ENCODE data around the gene PFKP.
"Not testable (repeated sequence)": the region's sequence is repeated elsewhere in the genome, so short reads cannot be mapped to it uniquely, and the experiment has no call there.

The PFKP gene

DNA sequence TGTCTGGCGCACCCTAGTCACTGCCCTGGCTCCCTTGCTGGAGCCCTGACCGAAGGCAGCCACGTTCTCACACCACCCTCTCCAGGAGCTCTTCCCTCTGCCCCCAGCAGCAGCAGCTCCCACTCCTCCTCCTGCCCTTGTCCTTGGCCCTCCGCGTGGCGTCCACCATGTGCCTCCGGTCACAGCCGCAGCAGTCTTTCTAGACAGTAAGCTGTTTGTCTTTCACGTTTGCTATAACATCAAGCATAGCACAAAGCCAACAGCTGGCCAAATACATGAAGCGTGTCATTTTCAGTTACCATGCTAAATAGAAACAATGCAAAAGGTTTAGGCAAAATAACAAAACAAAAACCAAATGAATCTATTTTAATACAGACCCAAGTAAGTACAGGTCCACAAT lies 101.9 kb downstream of the PFKP start:
- Histone ChIP-seq H3K4me1 (ENCODE audit: control insufficient read depth, insufficient read depth, low read length) (peaks cover 4% of the 10 kb centered on the region), H3K27ac (ENCODE audit: insufficient read depth, low read depth, low read length, poor library complexity, severe bottlenecking) (no peak overlapping the region), H3K4me3 (ENCODE audit: insufficient read depth, low read depth, low read length) (no peak overlapping the region), H3K27me3 (ENCODE audit: control insufficient read depth, insufficient read depth, low read length, poor library complexity, severe bottlenecking) (no peaks in the 10 kb centered on the region), H3K36me3 (ENCODE audit: control insufficient read depth, insufficient read depth, low read length) (peaks cover 4% of the 10 kb centered on the region), H3K9me3 (ENCODE audit: control insufficient read depth, low read length) (no peaks in the 10 kb centered on the region)
- WGBS, 2 experiments = 95 to 98% methylated on average over 10 of the region's 10 CpGs

DNA sequence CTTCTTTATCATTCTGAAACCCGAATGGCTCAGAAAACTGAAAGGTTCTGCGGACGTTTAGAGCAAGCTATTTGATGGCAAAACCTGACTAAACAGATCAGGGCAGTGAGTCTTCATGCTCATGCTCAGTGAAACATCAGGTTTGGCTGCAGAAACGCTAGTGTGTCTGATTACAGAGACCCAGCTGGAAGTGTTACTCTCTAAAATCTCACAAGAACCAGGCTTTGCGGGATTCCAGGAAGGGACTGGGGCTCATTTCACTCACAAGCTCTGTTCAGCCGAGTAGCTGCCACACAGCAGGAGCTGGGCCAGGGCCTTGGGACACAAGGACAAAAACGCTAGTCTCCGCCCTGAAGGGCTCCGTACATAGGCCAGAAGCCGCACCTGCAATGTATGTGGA lies 102.3 kb downstream of the PFKP start:
- no peaks in the 10 kb centered on the region for H3K27me3 ChIP-seq (ENCODE audit: control insufficient read depth, insufficient read depth, low read length, poor library complexity, severe bottlenecking)
- H3K9me3 ChIP-seq (ENCODE audit: control insufficient read depth, low read length) = no peaks in the 10 kb centered on the region
- peaks cover 4% of the 10 kb centered on the region for H3K36me3 ChIP-seq (ENCODE audit: control insufficient read depth, insufficient read depth, low read length)
- no peak overlapping the region for H3K4me3 ChIP-seq (ENCODE audit: insufficient read depth, low read depth, low read length)
- 89 to 91% methylated on average over 10 of the region's 10 CpGs for WGBS, 2 experiments
- no peak overlapping the region for H3K27ac ChIP-seq (ENCODE audit: insufficient read depth, low read depth, low read length, poor library complexity, severe bottlenecking)
- H3K4me1 ChIP-seq (ENCODE audit: control insufficient read depth, insufficient read depth, low read length) = peaks cover 4% of the 10 kb centered on the region

DNA sequence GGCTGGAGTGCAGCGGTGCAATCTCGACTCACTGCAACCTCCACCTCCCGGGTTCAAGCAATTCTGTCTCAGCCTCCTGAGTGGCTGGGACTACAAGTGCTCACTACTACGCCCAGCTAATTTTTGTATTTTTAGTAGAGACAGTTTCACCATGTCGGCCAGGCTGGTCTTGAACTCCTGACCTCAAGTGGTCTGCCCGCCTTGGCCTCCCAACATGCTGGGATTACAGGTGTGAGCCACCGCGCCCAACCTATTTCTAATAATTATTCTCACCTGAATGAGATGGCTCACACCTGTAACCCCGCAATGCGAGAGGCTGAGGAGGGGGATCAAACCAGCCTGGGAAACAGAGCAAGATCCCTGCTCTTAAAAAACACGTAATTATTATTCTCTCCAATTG lies 104.1 kb downstream of the PFKP start:
- not testable (repeated sequence) for H3K27ac ChIP-seq (ENCODE audit: insufficient read depth, low read depth, low read length, poor library complexity, severe bottlenecking); H3K36me3 ChIP-seq (ENCODE audit: control insufficient read depth, insufficient read depth, low read length); H3K27me3 ChIP-seq (ENCODE audit: control insufficient read depth, insufficient read depth, low read length, poor library complexity, severe bottlenecking); H3K9me3 ChIP-seq (ENCODE audit: control insufficient read depth, low read length); H3K4me1 ChIP-seq (ENCODE audit: control insufficient read depth, insufficient read depth, low read length)
- H3K4me3 ChIP-seq (ENCODE audit: insufficient read depth, low read depth, low read length) = peak overlapping the region; percentile 85
- WGBS, 2 experiments = 92 to 95% methylated on average over 10 to 11 of the region's 11 CpGs

DNA sequence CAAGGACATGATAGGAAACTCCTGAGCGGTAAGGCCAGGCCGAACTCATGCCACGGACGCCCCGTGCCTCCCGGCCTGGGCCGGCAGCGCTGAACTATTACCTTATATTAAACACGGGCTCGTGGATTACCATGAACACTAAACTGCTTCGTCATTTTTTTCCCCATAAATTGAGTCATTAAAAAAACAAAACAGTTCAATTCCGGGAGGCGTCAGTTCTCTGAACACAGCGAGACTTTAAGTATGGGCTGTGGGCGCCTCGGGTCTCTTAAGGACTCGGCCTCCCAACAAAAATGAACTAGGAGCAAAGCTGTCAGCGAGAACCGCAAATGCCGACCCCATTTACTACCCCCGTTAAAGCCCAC lies 104.7 kb downstream of the PFKP start:
- peaks cover 4% of the 10 kb centered on the region for H3K4me1 ChIP-seq (ENCODE audit: control insufficient read depth, insufficient read depth, low read length)
- no peaks in the 10 kb centered on the region for H3K9me3 ChIP-seq (ENCODE audit: control insufficient read depth, low read length)
- H3K36me3 ChIP-seq (ENCODE audit: control insufficient read depth, insufficient read depth, low read length) = peaks cover 1% of the 10 kb centered on the region
- no peak overlapping the region for H3K27ac ChIP-seq (ENCODE audit: insufficient read depth, low read depth, low read length, poor library complexity, severe bottlenecking)
- WGBS, 2 experiments = 9 to 11% methylated on average over 21 of the region's 21 CpGs
- H3K27me3 ChIP-seq (ENCODE audit: control insufficient read depth, insufficient read depth, low read length, poor library complexity, severe bottlenecking) = no peaks in the 10 kb centered on the region
- peak overlapping the region; percentile 85 for H3K4me3 ChIP-seq (ENCODE audit: insufficient read depth, low read depth, low read length)

DNA sequence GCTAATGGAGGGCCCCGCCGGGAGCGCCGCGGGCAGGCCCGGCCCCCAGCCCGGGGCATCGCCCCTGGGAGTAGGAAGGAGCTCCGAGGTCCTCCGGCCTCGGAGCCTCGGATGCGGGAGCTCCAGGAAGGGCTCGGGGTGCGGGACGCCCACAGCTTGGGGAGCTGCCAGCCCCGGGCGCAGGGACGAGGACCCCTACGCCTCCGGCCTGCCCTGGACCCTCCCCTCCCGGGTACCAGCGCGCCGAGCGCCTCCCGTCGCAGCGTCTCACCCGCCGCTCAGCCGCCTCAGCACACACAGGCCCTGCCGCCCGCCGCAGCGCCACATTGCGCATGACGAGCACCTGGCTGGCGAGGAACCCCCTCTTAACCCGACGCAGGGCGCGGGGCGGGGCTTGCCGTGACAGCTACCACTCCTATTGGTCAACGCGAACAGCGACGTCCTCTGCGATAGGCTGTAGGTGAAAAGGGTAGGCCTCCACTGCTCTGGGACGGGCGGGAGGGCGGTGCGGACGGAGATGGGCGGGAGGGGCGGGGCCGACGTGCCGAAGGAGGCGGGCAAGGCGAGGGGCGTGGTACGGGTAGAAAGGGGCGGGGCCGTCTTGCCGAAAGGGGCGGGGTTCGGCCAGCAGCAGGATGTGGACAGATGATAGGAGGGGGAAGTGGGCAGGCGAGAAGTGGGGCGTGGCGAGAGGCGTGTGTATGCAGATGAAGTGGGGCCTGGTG lies 105.3 kb downstream of the PFKP start, which contains the start of gene PITRM1:
TSS of gene PITRM1 (minus strand) at position 337 of the 725 bp plus-strand sequence. CDS start at position 327, 10 bp downstream.
- Histone ChIP-seq H3K27me3 (ENCODE audit: control insufficient read depth, insufficient read depth, low read length, poor library complexity, severe bottlenecking) (no peaks in the 10 kb centered on the region), H3K9me3 (ENCODE audit: control insufficient read depth, low read length) (no peaks in the 10 kb centered on the region), H3K27ac (ENCODE audit: insufficient read depth, low read depth, low read length, poor library complexity, severe bottlenecking) (no peak within 1 kb of the TSS), H3K4me3 (ENCODE audit: insufficient read depth, low read depth, low read length) (peak within 1 kb of the TSS; percentile 85), H3K36me3 (ENCODE audit: control insufficient read depth, insufficient read depth, low read length) (no peaks in the 10 kb centered on the region), H3K4me1 (ENCODE audit: control insufficient read depth, insufficient read depth, low read length) (peaks cover 4% of the 10 kb centered on the region)
- 1% methylated on average over 73 of the region's 73 CpGs for WGBS, 2 experiments

DNA sequence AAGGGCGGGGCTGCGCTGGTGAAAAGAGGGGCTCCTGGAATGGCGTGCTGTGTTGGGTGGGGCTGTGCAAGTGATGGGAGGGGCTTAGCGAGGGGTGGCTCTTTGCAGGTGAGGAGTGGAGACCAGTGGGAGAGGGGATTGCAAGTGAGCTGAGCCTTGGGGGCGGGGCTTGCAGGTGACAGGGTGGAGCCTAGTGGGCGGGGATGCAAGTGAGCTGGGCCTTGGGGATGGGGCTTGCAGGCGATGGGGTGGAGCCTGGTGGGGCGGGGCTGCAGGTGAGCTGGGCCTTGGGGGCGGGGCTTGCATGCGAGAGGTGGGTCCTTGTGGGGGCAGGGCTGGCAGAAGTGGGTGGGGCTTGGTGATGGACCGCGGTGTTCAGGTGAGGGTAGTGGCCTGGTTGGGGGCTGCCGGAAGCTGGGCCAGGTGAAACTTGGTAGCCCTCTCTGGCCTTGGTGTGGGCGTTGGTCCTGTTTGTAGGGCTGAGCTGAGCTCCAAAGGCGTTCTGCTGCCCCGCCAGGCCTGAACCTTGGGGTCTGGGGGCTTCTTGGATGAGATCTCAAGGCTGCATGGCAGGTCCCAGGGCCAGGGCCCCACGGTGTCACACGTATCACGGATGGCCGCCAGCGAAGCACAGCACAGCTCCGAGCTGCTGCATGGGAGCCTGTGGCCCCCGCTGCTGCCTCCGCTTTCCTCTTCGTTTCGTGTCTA lies 106.0 kb downstream of the PFKP start:
- WGBS, 2 experiments = 54 to 56% methylated on average over 26 of the region's 26 CpGs
- peaks cover 4% of the 10 kb centered on the region for H3K4me1 ChIP-seq (ENCODE audit: control insufficient read depth, insufficient read depth, low read length)
- H3K4me3 ChIP-seq (ENCODE audit: insufficient read depth, low read depth, low read length) = peak overlapping the region; percentile 35
- H3K9me3 ChIP-seq (ENCODE audit: control insufficient read depth, low read length) = no peaks in the 10 kb centered on the region
- no peaks in the 10 kb centered on the region for H3K36me3 ChIP-seq (ENCODE audit: control insufficient read depth, insufficient read depth, low read length)
- H3K27ac ChIP-seq (ENCODE audit: insufficient read depth, low read depth, low read length, poor library complexity, severe bottlenecking) = no peak overlapping the region
- no peaks in the 10 kb centered on the region for H3K27me3 ChIP-seq (ENCODE audit: control insufficient read depth, insufficient read depth, low read length, poor library complexity, severe bottlenecking)

DNA sequence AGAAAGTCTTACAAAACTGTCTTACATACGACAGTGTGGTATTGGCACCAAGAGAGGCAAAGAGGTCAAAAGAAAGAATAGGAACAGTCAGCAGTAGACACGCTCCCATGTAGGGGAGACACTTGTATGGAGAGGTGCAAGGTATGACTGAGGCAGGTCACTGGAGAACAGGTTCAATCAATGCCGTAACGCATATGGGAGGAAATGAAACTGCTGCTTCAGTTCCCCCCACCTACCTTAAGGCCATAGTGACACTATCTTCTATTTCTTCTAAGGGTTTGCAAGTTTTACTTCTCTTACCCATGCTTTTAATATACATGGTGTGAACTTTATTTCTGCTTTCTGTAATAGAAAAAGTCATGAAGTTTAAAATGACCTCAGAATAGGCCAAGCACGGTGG lies 110.7 kb downstream of the PFKP start:
- Histone ChIP-seq H3K4me1 (ENCODE audit: control insufficient read depth, insufficient read depth, low read length) (no peaks in the 10 kb centered on the region), H3K27ac (ENCODE audit: insufficient read depth, low read depth, low read length, poor library complexity, severe bottlenecking) (no peak overlapping the region), H3K36me3 (ENCODE audit: control insufficient read depth, insufficient read depth, low read length) (no peaks in the 10 kb centered on the region), H3K4me3 (ENCODE audit: insufficient read depth, low read depth, low read length) (no peak overlapping the region), H3K9me3 (ENCODE audit: control insufficient read depth, low read length) (no peaks in the 10 kb centered on the region), H3K27me3 (ENCODE audit: control insufficient read depth, insufficient read depth, low read length, poor library complexity, severe bottlenecking) (no peaks in the 10 kb centered on the region)
- 93 to 98% methylated on average over 5 of the region's 5 CpGs for WGBS, 2 experiments

DNA sequence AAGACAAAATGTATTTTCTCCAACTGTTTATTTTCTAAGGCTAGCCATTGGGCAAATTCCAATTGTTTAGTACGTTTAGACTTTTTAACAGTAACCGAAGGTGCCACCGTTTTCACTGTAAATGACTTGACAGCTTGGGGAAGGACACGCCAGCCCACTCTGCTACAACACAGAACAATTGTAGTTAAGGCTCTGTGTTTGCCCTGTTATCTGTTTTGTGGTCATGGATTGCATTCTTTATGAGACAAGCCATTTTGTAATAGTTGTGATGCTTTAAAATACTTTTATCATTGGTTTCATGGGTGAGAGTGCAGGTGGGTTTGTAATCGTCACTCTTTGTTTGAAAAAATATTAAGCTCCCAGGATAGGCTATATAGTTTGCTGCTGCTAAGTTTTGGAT lies 111.8 kb downstream of the PFKP start:
- Histone ChIP-seq H3K36me3 (ENCODE audit: control insufficient read depth, insufficient read depth, low read length) (no peaks in the 10 kb centered on the region), H3K9me3 (ENCODE audit: control insufficient read depth, low read length) (no peaks in the 10 kb centered on the region), H3K4me1 (ENCODE audit: control insufficient read depth, insufficient read depth, low read length) (no peaks in the 10 kb centered on the region), H3K27me3 (ENCODE audit: control insufficient read depth, insufficient read depth, low read length, poor library complexity, severe bottlenecking) (no peaks in the 10 kb centered on the region), H3K27ac (ENCODE audit: insufficient read depth, low read depth, low read length, poor library complexity, severe bottlenecking) (no peak overlapping the region), H3K4me3 (ENCODE audit: insufficient read depth, low read depth, low read length) (no peak overlapping the region)
- 93 to 96% methylated on average over 5 of the region's 5 CpGs for WGBS, 2 experiments

DNA sequence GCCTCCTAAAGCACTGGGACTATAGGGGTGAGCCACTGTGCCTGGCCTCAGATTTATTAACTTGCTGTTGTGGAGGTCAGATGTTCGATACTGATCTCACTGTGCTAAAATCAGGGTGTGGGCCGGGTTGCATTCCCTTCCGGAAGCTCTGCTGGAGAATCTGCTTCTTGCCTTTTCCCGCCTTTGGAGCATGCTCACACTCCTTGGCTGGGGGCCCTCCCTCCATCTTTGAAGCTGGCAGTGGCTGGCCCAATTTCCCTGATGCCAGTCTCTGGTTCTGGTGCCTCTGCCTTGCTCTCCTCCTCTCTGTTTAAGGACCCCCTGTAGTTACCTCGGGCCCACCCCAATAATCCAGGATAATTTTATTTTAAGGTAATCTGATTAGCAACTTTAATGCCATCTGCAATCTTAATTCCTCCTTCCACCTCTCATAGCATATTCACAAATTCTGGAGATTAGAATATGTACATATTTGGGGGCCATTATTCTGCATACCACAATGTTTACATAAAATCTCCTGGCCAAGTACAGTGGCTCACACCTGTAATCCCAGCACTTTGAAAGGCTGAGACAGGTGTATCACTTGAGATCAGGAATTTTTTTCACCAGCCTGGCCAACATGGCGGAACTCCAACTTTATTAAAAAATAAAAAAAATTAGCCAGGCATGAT lies 113.1 kb downstream of the PFKP start:
- 92% methylated on average over 5 to 6 of the region's 6 CpGs for WGBS, 2 experiments
- no peaks in the 10 kb centered on the region for H3K4me1 ChIP-seq (ENCODE audit: control insufficient read depth, insufficient read depth, low read length)
- H3K27me3 ChIP-seq (ENCODE audit: control insufficient read depth, insufficient read depth, low read length, poor library complexity, severe bottlenecking) = no peaks in the 10 kb centered on the region
- no peaks in the 10 kb centered on the region for H3K36me3 ChIP-seq (ENCODE audit: control insufficient read depth, insufficient read depth, low read length)
- no peak overlapping the region for H3K4me3 ChIP-seq (ENCODE audit: insufficient read depth, low read depth, low read length)
- no peaks in the 10 kb centered on the region for H3K9me3 ChIP-seq (ENCODE audit: control insufficient read depth, low read length)
- no peak overlapping the region for H3K27ac ChIP-seq (ENCODE audit: insufficient read depth, low read depth, low read length, poor library complexity, severe bottlenecking)

DNA sequence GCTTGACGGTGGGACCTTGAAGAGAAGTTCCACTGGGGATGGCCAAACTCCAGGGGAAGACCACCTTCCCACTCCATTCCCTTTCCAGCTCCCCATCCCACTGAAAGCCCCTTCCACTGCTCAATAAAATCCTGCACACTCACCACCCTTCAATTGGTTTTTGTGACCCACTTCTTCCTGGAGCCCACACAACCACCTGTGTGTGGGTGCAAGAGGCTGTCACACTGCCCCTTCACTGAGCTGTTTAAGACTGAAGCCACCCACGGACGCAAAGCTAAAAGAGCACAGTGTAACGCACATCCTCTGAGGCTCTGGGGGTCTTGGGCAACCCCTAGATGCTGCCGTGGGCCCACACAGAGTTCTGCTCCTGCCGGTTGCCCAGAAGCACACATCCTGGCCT lies 118.0 kb downstream of the PFKP start:
- H3K4me3 ChIP-seq (ENCODE audit: insufficient read depth, low read depth, low read length) = no peak overlapping the region
- H3K4me1 ChIP-seq (ENCODE audit: control insufficient read depth, insufficient read depth, low read length) = no peaks in the 10 kb centered on the region
- no peaks in the 10 kb centered on the region for H3K27me3 ChIP-seq (ENCODE audit: control insufficient read depth, insufficient read depth, low read length, poor library complexity, severe bottlenecking)
- H3K36me3 ChIP-seq (ENCODE audit: control insufficient read depth, insufficient read depth, low read length) = no peaks in the 10 kb centered on the region
- 92 to 96% methylated on average over 6 of the region's 6 CpGs for WGBS, 2 experiments
- H3K9me3 ChIP-seq (ENCODE audit: control insufficient read depth, low read length) = no peaks in the 10 kb centered on the region
- no peak overlapping the region for H3K27ac ChIP-seq (ENCODE audit: insufficient read depth, low read depth, low read length, poor library complexity, severe bottlenecking)
